NCI-H1694 (cell line): ENCODE results near the gene TP53RK.

Experiments used
- DNase-seq: peaks from one replicate; lab custom pipeline; 2025; lab: John Stamatoyannopoulos, UW

TP53RK gene

DNA sequence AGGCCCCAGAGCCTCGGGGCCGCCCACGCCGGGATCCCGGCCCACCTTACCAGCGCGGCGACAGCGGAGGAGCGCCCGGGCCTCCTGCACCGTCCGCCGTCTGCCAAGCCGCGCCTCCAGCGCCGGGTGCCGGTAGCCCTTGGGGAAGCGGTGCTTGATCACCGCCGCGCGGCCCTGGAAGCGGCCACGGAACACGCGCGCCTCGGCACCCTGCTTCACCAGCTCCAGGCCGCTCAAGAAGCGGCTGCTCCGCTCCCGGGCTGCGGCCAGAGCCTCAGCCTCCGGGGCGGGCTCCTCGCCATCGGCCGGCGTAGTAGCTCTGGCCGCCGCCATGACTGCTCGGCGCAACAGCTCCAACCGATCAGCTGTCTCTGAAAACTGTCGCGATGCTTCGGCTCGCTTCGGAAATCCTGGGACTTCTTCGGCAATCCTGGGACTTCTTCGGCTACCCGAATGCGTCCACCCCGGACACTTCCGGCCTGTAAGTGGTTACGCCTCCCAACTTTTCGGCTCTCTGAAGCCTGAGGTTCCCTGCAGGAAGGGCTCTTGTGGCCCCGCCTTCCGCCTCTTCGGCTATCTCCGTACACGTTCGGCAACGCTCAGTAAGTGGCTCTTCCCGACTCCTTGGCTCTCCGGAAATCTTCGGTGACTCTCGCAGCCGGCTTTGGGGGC is at the start of gene TP53RK:
TSS of gene TP53RK (minus strand) at position 363 of the 672 bp plus-strand sequence. CDS start at position 333, 30 bp downstream.
- DNase-seq = peak; percentile 32

DNA sequence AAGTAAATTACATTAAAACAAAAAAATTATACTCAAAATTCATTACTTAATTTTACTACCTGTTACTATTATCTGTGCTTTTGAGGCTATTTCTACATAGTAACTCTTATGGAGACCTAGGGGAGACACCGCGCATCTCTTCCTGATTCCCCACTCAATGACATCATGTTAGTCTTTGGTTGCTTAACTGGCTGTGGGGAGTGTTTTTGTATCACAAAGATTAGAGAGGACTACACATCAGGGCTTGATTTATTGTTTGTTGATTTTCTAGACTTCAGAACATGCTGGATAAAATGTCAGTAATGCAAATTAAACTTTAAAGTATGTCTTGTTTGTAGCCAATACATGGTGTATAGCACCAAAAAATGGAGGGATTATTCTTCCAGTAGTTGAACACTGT is 46.2 kb upstream of the TP53RK start:
- DNase-seq = no peak

DNA sequence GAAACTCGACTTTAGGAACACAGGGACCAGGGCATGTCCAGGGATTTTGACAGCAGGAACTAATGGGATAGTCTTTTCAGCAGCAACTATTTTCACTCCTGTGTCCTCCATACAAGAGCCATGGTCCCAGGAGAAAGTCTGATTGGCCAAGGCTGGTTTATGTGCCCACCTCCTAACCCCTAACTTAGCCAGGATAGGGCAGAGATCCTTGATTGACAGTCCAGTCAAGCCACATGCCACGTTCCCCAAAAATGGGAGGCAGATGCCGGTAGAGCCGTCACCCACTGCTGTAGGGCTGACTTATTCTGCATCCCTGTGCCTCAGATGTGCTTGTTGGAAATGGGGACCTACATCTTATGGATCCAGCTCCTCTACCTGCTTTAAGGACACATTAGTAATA is 42.5 kb upstream of the TP53RK start:
- DNase-seq = no peak

DNA sequence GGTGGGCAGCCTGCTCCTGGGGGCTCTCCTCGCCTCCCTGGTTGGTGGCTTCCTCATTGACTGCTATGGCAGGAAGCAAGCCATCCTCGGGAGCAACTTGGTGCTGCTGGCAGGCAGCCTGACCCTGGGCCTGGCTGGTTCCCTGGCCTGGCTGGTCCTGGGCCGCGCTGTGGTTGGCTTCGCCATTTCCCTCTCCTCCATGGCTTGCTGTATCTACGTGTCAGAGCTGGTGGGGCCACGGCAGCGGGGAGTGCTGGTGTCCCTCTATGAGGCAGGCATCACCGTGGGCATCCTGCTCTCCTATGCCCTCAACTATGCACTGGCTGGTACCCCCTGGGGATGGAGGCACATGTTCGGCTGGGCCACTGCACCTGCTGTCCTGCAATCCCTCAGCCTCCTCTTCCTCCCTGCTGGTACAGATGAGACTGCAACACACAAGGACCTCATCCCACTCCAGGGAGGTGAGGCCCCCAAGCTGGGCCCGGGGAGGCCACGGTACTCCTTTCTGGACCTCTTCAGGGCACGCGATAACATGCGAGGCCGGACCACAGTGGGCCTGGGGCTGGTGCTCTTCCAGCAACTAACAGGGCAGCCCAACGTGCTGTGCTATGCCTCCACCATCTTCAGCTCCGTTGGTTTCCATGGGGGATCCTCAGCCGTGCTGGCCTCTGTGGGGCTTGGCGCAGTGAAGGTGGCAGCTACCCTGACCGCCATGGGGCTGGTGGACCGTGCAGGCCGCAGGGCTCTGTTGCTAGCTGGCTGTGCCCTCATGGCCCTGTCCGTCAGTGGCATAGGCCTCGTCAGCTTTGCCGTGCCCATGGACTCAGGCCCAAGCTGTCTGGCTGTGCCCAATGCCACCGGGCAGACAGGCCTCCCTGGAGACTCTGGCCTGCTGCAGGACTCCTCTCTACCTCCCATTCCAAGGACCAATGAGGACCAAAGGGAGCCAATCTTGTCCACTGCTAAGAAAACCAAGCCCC is 36.2 kb upstream of the TP53RK start:
- no peak for DNase-seq

DNA sequence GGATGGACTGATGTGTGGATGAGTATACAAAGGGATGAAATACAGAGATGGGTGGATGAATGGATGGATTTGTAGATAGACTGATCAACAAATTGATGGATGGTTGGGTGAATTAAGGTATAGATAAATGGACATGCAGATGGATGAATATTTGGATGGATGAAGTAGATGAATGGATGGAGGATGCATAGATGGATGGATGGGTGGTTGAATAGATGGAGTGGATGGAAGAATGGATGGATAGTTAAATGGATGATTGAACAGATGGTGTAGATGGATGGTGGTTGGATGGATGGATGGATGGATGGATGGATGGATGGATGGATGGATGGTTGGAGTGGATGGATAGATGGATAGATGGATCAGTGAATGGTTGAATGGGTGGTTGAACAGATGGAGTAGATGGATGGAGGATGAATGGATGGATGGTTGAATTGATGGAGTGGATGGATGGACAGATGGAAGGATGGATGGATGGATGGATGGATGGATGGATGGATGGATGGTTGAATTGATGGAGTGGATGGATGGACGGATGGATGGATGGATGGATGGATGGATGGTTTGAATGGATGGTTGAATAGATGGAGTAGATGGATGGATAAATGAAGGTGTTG is 35.2 kb upstream of the TP53RK start:
- DNase-seq = no peak

DNA sequence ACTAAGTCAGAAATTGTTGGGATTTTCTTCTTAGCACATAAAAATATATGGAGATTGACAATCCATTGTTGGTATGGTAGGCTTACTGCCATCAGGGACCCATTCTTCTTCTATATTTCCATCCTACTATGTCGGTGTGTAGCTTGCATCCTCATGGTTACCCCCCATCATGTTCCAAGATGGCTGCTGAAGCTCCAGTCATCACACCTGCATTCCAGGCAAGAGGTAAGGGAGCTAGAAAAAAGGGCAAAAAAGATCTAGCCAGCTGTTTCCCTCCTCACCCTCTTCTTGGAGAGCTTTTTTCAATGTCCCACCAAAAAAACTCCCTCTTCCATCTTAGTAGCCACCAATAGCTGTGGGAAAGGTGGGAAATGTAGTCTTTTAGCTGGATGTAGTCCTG is 33.8 kb upstream of the TP53RK start:
- no peak for DNase-seq

DNA sequence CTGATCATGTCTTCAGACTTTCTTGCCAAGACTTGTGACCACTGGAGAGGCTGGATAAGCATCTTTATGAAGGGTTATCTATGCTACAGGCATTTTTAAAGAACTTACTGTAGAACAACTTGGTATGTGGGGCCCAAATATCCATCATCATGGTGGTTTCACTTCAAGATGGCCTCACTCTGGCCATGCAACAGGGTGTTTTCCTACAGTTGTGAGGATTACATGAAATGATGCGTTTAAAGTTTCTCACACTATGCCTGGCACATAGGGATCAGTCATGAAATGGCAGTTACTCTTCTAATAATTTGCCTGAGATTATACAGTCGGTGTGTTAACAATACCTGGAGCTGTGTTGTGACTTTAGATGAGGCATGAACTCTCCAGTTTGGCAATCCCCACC is 33.2 kb upstream of the TP53RK start:
- DNase-seq = no peak

DNA sequence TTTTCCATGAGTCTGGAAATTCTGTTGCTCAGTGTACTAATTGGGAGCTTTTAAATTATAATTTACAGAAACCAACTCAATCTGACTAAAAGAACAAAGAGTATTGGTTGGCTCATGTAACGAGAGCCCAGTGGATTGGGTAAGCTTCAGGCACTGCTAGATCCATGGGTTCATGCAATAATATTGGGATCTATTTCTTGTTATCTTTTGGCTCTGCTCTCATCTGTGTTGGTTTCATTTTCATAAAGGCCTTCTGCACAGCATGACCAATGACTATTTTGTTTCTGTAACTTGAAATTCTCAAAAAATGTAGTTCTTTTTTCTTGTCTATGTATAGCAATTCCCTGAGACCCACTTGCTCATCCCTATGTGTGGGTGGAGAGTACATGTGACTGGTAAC is 32.2 kb upstream of the TP53RK start:
- DNase-seq = no peak

DNA sequence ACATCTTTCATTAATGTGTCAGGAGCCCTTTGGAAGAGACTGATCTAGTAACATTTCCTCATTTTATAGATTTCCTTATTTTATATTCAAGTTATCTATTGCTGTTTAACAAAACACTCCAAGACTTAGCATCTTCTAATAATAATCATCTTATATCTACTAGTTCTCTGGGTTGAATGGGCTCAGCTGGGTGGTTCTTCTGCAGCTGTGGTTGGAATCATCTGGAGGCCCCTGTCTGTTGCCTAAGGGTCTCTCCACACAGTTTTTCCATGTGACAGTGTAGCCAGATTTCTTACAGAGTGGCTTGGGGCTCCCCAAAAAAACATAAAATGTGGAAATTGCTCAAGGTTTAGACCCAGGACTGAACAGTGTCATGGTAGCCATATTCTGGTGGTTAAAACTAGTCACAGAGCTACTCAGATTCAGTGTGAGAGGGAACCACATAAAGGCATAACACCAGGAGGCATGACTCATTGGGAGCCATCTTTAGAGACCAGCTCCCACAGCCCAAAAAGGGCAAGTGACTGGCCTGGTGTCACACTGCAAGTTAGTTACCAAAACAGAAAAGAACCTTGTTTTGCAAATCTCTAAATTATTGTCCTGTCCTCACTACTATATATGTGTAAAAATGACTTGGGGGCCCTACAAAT is 31.7 kb upstream of the TP53RK start:
- DNase-seq = no peak

DNA sequence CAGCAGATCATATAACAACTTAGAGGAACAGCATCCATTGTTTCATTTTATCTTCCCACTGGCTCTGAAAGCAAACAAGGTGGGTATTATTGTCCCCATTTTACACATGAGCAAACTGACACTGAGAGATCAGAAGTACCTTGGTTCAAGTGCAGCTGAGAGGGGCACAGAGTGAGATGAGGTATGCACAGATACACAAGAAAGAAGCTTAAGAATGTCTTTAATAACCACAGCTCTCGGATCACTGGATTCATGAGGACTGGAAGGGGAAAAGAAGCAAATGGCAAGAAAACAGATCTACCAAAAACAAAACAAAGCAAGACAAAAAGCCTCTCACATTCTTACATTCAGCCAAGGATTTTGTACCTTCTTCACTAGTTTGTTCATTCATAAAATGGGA is 30.8 kb upstream of the TP53RK start:
- no peak for DNase-seq

DNA sequence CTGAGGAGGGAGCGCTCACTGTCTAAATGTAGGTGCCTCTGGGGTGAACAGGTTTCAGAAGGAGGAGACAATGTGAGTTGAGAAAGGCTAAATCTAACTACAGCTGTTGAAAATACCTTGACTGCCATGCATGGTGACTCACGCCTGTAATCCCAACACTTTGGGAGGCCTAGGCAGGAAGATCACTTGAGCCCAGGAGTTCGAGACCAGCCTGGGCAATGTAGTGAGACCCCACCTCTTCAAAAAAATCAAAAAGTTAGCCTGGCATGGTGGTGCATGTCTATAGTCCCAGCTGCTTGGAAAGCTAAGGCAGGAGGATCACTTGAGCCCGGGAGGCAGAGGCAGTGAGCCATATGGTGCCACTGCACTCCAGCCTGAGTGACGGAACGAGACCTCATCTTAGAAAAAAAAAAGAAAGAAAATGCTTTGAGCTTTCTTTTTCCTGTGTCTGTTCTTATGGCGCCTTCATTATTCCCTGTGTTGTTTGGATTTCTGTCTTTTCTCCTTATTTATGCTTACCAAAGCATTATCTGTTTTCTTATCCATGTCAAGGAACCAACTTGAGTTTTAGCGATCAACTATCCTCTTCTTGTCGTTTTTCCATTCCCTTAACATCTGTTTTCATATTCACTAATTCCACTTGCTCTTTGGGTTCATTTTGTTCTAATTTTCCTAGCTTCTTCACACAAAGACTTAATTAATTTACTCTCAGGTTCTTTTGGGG is 28.7 kb upstream of the TP53RK start:
- DNase-seq = no peak

DNA sequence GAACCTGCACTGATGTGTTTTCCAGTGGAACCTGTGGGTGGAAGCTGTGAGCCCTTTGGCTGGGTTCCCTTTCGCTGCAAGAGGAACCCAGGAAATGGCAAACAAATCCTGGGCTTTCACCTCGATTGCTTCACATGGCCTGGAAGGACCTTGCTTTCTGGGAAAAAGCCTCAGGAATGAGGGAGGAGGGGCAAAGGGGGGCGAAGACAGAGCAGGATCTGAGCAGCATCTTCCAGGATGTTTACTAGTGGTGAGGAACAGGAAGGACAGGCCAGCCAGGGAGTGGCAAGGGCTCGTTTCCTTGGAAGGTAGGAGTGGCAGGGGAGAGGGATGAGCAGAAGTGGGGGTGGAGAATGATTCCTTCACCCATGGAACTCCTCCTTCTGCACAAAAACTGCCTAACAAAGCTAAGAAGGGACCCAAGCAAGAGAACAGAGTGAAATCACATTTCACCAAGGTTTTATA is 26.1 kb upstream of the TP53RK start:
- DNase-seq = no peak

DNA sequence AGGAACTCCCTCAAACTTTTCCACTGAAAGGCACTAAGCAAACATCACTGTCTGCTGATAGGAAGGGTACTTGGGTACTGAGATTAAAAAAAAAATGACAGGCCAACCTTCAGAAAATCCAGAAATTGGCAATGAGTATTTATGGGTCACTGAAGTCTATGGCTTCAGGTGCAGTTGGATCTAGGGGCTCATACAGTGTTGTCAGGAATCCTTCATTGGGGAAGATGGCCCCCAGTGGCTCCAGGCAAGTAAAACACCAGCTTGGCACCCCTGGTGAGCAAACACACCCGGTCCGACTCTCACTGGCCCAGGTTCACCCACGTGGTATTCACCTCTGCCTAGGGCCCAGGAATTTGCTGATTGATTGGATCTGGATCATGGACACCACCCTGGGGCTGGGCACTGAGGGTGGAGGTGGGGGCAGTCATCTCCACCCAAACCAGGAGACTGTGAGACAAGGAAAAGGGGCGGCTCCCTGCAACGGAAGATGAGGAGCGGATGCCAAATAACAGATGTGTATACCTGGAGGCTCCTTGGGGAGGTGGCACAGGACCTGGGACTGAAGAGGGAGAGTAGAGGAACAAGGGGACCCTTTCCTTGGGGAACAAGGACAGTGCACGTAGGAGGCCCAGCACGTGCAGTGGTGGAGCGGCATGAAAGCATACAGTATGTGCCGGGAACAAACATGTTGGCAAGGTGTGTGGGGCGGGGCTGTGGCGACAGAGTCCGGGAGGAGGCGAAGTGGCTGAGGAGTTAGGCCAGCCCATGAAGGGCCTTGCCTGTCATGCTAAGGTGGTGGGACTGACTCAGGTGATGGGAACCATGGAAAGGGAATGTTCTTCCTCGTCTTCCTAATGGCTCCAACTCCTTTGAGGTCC is 25.0 kb upstream of the TP53RK start:
- DNase-seq = no peak

DNA sequence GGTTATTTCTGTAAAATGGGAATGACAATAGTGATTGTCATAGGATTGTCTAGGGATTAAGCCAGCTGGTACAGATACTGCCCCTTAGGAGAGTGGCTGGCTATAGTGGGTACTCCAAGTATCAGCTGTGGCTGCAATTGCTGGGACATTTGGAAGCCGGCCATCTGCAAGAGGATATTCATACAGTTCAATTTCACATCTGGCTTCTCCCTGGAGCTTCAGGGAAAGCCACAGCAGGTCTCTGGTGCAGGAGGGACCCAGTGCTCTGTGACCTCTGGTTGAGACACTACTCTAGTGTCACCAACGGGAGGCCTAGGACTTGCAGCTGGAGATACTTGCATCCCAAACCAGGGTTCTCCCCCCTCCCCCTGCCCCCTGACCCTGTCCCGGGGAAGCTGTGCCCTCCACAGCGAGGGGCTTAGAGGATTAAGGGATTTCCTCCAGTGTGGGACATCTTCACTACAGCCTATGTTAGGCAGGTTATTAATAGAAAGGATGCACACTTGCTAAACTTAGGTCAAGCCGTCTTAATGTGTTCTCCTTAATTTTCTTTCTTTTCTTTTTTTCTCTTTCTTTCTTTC is 22.9 kb upstream of the TP53RK start:
- no peak for DNase-seq

DNA sequence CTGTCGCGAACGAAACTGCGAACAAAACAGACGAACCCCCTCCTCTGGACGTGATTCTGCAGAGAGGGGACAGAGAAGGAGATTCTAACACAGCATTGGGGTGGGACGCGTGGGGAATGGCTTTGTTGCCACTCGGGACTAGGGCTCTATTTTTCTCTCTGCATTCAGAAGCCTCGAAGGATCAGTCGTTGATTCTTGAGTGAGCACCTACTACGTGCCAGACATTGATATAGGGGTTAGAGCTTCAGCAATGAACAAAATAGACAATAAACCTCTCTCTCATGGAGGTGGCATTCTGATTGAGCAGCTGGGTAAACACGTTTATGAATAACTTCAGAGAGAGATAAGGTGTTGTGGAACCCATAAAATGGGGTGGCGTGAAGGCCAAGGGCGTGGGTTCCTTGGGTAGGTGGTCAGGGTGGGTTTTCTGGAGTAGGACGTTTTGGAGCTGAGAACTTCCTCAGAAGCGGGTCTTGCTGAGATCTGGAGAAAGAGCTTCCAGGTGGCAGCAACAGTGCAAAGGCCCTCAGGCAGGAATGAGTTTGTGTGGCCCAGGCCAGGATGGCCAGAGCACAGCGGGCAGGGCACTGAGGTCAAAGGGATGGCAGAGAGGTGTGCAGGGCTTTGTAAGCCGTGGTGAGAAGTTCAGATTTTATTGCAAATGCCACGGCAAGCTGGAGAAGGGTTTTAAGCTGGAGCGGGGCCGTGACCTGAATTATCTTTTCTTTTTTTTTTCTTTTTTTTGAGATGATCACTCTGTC is 21.1 kb upstream of the TP53RK start:
- DNase-seq = no peak

DNA sequence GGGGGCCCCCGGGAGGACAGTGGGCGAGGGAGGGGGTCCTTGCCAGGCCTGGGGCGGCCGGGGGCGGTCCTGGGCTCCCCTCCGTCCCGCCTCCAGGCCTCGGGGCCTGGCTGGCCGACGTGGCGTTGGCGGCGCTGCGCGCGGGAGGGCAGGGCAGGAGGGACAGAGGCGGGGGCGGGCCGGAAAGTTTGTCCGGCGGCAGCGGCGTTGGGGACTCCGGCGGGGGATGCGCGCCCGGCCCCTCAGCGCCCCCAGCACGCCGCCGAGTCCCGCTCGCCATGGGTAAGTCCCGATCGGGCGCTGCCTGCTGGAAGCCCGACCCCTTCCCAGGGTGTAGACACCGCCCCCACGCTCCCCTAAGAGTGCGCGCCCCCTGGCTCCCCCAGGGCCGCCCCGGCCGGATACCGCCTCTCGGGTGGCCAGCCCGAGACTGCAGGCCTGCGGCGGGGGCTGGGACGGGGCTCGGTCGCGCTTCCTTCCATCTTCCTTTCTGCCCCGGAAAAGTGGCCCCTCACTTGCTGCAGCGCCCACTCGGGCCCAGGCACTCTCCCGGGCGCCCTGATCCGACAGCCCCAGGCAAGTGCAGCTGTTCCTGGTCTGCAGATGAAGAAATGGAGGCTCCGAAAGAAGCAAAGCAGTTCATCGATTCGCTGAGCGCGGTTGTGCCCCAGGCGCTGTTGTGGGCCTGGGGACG is 20.4 kb upstream of the TP53RK start, which contains the start of gene SLC2A10:
TSS of gene SLC2A10 (plus strand) at position 191 of the 694 bp plus-strand sequence. CDS start at position 279, 88 bp downstream.
- no peak for DNase-seq

DNA sequence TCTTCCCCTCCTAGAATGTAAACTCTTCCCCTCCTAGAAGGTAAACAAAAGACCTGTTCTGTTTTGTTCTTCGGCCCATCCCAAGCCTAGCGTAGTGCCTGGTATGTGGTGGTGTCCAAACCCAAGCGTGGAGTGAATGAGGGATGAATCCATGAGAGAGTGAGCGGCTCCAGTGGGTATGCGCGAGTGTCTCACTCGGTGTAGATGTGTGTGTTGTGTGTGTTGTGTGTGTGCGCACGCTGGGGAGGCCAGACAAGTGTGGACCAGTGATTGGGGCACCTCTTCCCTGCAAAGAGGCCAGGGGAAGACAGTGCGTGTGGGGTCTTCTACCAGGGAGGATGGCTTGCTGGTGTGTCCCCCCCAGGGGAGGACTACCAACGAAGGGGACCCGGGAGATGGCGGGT is 19.8 kb upstream of the TP53RK start:
- DNase-seq = no peak

DNA sequence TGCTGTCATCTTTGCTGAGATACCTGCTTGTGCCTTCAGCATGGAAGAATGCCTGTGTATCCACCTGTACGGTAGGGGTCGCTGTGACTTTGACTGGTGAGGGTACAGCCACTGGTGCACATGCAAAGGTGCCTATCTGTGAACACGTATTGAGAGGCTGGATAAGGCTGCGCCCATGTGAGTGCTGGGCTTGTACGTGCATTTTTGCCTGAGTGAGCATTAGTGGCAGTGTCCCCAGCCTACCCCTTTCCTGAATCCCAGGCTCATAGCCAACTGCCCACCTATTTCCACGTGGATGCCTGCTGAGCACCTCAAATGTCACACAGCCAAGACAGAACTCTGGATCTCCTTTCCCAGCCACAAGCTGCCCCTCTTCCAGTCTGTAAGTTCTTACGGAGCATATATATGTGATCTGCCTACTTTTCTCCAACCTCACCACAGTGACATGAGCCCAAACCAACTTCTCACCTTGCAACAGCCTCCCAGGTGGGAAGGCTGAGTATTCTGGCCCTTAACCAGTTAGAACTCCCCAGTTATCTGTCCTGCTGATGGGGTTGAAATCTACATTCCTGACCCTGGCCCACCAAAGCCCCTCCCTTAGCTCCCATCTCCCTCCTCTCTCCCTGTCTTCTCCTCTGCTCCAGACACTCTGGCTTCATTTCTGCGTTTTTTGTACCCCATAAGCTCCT is 19.1 kb upstream of the TP53RK start:
- DNase-seq = no peak
